Retinal pigment epithelial cell (primary cell): Measurements from ENCODE around the gene ADD1.

Experiments
- DNase-seq: peaks from one replicate; pipeline ENCODE4 v3.0.0-alpha.2; 2010; ENCODE audit warnings: low read depth
- H3K4me3 ChIP-seq: 2 replicates; pipeline ENCODE4 v1.5.1; 2011; ENCODE audit warnings: mild to moderate bottlenecking, low read length, control low read depth, moderate library complexity
- CTCF ChIP-seq: conservative IDR thresholded peaks from 2 replicates; pipeline ENCODE4 v1.5.1; 2011; ENCODE audit warnings: low read depth, low read length, control low read depth, inconsistent platforms

Gene ADD1

GRCh38 chr4:2806390-2807355, 37.0 kb upstream of the ADD1 start:
- no peak for TF ChIP-seq CTCF

DNA sequence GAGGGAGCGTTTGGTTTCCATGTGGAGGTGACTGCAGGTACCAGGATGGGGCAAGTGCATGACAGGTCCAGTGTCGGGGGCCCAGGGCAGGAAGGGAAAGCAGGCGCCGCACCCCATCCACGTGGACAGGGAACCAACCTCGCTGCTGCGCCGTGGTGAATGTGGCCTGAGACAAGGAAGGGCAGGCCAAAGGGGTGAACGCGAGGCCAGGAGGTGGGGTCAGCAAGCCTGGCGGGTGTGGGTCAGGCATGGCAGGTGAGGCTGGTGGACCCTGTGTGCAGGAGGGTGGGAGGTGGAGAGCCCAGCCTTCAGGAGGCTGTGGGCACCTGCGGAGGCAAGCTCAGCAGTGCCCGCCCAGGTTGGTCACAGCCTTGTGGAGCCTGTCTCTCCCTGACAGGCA, 36.1 kb upstream of the ADD1 start:
- H3K4me3 ChIP-seq = no peak overlapping the region
- no peak for TF ChIP-seq CTCF

More at GRCh38 chr4:2806390-2807355, 37.0 kb upstream of the ADD1 start:
- DNase-seq = peak; percentile 32
- H3K4me3 ChIP-seq = no peak overlapping the region

DNA sequence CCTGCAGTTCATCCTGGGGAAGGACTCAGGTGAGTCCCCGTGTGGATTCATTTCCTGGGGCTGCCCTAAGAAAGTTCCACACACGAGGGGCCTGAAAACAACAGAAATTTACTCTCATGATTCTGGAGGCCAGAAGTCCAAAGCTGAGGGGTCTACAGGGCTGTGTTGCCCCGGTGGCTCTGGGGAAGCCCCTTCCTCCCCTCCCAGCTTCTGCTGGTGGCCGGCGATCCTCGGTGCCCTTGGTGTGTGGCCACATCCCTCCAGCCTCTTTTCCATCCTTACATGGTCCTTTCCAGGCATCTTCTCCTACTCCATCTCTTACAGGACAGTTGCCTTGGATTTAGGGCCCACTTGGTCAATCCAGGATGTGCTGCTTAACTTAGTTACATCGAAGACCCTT, 35.6 kb upstream of the ADD1 start:
- DNase-seq = no peak
- H3K4me3 ChIP-seq = no peak overlapping the region
- TF ChIP-seq CTCF = no peak

More for the DNA sequence above, 36.1 kb upstream of the ADD1 start:
- DNase-seq = no peak

- no peak for DNase-seq
- H3K4me3 ChIP-seq = no peak overlapping the region
- no peak for TF ChIP-seq CTCF
These were observed 33.9 kb upstream of the ADD1 start for GRCh38 chr4:2809610-2810180.

GRCh38 chr4:2810388-2810787, 33.3 kb upstream of the ADD1 start:
- DNase-seq = no peak
- no peak for TF ChIP-seq CTCF
- no peak overlapping the region for H3K4me3 ChIP-seq

DNA sequence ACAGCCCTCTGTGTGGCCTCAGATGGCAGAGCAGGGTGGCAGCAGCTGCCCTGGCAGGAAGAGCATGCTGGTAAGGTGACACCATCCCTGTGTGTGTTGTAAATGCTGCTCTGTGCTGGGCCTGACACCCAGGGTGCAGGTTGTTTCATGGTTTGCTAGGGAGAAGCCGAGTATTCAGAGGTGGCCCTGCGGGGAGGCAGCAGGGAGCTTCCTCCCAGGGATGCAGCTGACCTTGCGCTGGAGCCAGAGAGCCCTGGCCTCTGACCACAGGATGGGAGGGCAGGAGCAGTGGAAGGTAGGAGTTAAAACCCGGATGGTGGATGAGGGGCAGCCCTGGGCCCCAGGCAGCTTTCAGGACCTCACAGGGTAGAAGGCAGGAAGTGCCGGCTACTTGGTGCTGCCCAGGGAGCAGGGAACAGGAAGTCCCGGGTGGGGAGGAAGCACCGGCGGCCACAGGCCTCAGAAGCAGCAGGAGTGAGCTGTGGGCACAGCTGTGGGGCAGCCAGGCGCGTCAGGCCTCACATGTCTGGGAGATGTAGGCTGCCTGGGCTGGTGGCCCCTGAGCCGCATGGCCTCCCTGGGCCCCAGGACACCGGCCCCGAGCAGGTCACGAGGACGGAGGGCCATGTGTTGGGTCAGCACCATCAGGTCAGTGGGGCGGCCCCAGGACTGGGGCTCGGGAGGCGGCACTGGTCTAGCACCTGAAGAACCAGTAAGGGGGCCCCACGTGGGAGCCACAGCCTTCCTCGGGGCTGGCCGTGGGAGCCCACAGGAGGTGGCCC, 31.6 kb upstream of the ADD1 start:
- peak; percentile 21 for DNase-seq
- TF ChIP-seq CTCF = no peak
- peak overlapping the region; percentile 21 for H3K4me3 ChIP-seq
